NCI-H510A (cell line): ENCODE results near the gene SUOX.
A peak's percentile ranks its signal among the peaks of the same experiment; 100 is the strongest.
"Not testable (repeated sequence)": the region's sequence is repeated elsewhere in the genome, so short reads cannot be mapped to it uniquely, and the experiment has no call there.

Source experiments
- DNase-seq: peaks from one replicate; lab custom pipeline; 2025; lab: John Stamatoyannopoulos, UW

Gene SUOX

DNA sequence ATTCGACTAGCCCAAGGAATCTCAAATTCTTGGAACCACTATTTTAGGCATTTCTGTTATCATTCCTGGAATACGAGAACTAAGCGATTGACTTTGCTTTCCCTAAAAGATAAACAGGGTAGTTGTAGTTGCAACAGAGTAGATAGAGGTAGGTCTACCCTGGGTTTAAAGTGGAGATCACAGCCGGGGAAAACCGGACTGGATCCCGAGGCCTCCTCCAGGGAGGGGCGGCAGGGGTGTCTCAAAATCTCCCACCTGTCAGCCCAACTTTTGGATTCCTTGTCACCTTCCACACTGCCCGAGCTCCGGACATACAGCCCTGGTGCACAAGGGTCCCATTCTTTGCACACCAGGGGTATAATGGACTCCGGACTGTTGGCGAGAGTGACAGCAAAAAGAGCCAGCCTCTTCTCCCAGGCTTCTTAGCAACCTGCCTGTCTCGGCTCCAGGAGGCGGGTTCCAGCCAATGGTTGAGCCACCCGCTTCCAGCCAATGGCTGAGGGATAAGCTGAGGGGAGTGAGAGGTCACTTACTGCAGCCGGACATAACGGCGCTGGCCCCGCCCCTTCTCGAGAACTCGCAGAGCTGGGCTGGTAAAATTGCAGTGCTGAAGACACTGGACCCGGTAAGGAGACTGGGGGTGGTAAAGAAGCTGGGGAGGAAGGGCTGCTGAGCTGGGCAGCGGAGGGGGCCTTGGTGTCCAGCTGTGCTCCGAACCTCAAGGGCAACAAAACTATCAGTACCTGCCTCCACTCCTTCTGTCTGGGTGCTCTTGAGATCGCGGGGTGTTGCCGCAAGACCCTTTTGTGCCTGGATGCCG, at the start of gene SUOX:
SUOX (plus strand) TSS at position 562 of the 820 bp plus-strand sequence. CDS start 4,946 bp downstream, outside the sequence.
- peak; percentile 95 for DNase-seq

DNA sequence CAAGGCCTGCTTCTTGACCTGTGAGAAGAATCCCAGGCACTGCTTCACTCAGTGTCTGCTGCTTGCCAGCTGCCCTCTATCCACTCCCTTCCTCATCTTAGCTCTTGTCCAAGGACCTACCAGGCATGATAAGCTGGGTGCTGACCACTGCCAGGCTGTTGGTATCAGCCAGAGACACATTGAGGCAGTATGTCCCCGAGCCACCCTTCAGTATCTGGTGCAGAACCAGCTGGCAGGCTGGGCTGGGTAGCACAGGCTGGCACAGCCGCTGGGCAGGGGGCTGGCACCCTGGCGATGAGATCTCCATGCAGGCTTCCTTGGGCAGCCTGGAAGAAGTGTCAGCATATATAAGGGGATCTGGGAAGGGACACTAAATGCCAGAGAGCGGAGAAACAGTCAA, 41.7 kb upstream of the SUOX start:
- DNase-seq = no peak

DNA sequence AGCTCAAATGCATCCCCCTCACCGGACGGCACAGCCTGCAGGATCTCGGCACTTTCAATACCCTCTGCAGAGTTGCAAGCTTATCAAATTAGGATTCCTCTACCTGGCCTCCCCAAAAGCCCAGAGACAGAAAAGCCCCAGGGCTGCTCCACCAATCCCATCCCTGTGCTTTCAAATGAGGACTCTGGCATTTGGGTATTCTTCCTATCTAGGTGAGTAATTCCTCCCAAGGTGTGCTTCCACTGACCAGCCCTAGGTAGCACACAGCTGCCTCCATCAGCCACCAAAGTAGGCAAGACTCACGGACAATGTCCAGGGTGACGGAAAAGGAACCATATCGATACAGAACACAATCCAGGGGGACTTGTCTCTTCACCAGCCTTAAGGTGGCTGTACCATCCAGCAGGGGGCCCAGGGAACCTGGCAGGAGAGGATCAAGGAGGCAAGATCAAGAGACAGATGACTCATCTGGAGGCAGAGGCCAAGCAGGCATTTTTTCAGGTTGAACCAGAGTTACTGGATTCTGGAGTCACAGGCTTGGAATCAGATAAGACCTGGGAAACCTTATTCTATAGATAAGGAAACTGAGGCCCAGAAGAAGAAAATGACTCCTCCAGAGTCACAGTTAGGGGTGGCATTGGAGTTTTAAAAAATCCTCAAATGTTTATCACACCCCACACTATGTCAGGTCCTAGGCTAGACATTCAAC, 41.1 kb upstream of the SUOX start:
- DNase-seq = no peak

DNA sequence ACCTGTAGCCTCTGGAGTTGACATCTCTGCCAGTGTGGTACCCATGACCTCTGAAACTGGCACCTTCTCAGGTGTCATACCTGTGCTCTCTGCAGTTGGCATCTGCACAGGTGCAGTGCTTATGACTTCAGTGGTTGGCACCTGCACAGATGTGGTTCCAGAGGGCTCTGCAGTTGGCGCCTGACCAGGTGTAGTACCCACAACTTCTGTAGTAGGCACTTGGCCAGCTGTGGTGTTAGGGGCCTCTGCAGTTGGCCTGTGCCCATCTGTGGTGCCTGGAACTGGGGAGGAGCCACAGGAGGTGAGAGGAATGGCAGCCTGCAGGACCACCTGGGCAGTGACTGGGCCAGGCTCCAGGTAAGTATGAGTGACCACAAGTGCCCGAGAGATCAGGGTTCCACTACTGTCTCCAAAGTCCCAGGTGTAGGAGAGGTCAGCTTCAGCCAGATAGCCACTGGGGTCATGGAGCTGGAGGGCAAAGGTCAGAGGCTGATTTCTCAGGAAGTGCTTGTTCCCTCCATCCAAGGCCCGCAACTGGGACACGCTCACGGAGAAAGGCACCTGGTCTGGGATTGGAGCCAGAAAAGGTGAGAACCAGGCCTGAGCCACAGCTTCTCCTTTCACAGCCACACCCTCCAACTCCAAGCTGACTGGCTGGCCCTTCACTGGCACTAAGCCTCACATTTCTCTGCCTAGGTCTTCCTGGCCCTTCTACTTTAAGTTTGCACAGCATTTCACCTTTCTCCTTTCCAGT, 39.8 kb upstream of the SUOX start:
- DNase-seq = no peak

DNA sequence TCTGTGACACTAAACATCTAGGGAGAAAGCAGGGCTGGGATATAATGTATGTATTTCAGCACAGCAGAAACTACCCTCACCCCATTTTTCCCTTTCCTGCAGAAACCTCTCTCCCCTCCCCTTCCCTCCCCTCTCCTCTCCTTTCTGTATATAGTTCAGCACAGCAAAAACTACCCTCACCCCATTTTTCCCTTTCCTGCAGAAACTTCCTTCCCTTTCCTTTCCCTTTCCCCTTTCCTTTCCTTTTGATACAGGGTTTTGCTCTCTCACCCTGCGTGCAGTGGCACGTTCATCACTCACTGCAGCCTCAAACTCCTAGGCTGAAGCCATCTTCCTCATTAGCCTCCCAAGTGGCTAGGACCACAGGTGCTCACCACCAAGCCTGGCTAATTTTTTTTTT, 33.3 kb upstream of the SUOX start:
- no peak for DNase-seq

DNA sequence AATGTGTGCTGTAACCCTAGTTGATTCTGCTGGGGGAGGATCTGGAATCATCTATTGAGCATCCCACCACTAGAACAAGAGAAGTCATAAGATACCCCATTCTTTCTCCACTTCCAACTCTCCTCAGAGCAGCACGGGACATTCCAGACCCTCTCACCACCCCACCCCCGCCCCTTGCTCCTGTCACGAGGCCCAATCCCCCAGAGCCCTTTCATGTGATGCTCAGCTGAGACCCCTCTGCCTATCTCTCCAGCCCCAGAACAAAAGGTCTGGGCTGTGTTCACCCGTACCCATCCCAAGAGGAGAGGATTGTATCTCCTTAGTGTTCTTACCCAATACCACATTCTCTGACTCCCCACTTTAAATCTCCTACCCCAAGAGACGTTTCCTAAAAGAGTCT, 31.8 kb upstream of the SUOX start:
- DNase-seq = no peak

DNA sequence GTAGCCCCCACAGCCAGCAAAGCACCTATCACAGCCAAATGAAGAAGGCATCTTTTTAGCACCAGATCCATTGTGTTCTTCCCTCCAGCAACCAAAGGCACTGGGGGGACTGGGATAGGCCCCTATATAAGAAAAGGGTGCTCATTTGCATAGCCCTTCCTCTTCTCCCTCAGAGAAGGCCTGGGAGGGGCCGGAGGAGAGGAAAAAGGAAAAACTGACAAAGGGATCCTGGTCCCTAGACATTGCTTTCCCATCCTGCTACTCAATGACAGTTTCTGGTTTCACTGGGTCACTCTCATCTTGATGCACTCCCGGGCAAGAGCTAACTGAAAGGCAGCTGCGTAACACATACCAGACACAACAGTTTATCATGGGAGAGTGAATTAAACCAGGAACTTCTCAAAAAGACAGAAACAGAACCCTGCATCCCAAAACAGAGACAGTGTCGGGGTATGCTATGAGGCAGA, 31.1 kb upstream of the SUOX start, which contains the start of gene PMEL:
PMEL (minus strand) TSS at position 102 of the 467 bp plus-strand sequence; CDS start at position 71, 31 bp downstream.
- no peak for DNase-seq

DNA sequence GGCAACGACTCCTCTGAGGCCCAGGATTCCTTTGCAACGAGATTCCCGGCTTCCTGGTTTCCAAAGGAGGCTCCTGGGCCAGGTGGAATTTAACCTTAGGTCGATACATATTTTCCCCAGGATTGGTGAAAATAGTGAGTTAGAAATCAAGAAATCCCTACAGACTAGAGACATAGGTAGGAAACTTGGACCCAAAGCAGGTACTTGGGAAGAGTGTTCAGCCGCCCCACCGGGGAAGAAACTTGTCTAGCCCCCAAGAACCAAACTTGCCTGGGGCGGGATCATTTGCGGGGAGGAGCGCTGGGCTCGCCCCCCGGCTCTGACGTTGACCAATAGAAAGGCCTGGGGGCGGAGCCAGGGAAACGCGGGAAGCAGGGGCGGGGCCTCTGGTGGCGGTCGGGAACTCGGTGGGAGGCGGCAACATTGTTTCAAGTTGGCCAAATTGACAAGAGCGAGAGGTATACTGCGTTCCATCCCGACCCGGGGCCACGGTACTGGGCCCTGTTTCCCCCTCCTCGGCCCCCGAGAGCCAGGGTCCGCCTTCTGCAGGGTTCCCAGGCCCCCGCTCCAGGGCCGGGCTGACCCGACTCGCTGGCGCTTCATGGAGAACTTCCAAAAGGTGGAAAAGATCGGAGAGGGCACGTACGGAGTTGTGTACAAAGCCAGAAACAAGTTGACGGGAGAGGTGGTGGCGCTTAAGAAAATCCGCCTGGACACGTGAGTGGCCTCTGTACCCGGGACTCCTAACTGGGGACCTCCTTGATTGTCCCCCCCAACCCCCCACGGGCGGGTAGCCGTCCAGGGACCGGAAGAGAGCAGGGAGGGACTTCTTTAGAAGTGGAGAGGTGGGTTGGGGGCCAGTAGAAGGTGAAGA, 30.4 kb upstream of the SUOX start, which contains the start of gene CDK2:
CDK2 (plus strand) TSS at position 423 of the 874 bp plus-strand sequence; CDS start at position 602, 179 bp downstream.
- peak; percentile 86 for DNase-seq

DNA sequence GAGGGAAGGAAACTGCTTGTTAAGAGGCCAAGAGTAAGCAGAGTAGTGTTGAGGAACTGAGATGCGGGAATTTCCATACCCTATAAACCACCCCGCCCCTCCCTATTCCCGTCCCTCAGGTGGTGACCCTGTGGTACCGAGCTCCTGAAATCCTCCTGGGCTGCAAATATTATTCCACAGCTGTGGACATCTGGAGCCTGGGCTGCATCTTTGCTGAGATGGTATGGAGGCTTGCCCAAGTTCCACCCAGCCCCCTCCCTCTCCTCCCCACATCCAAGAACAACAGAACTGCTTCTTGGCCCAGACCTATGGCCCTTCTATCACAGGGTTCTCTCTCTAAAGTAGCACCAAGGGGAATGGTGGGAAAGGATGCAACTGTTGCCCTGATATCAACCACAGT, 27.7 kb upstream of the SUOX start:
- DNase-seq = no peak

DNA sequence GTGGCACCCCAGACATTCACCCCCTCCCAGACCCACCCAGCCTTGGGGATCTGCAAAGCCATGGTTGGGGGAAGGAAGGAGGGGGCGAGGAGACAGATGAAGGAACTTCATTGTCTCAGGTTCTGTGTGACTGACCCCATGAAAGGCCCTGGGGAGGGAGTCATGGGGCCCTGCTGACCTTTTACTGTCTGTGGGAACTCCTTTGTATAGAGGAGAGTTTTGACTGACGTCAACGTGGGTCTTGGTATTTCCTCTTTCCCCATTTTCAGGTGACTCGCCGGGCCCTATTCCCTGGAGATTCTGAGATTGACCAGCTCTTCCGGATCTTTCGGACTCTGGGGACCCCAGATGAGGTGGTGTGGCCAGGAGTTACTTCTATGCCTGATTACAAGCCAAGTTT, 26.3 kb upstream of the SUOX start:
- DNase-seq = no peak

DNA sequence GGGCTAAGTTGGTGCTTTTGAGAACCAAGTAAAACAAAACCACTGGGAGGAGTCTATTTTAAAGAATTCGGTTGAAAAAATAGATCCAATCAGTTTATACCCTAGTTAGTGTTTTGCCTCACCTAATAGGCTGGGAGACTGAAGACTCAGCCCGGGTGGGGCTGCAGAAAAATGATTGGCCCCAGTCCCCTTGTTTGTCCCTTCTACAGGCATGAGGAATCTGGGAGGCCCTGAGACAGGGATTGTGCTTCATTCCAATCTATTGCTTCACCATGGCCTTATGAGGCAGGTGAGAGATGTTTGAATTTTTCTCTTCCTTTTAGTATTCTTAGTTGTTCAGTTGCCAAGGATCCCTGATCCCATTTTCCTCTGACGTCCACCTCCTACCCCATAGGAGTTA, 25.0 kb upstream of the SUOX start:
- DNase-seq = no peak

DNA sequence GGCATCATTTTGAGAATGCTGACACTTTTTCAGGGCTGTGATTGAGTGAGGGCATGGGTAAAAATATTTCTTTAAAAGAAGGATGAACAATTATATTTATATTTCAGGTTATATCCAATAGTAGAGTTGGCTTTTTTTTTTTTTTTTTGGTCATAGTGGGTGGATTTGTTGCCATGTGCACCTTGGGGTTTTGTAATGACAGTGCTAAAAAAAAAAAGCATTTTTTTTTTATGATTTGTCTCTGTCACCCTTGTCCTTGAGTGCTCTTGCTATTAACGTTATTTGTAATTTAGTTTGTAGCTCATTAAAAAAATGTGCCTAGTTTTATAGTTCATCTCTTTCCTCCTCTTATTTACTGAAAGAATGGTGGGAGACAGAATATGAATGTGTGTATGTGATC, 24.6 kb upstream of the SUOX start:
- DNase-seq = no peak

DNA sequence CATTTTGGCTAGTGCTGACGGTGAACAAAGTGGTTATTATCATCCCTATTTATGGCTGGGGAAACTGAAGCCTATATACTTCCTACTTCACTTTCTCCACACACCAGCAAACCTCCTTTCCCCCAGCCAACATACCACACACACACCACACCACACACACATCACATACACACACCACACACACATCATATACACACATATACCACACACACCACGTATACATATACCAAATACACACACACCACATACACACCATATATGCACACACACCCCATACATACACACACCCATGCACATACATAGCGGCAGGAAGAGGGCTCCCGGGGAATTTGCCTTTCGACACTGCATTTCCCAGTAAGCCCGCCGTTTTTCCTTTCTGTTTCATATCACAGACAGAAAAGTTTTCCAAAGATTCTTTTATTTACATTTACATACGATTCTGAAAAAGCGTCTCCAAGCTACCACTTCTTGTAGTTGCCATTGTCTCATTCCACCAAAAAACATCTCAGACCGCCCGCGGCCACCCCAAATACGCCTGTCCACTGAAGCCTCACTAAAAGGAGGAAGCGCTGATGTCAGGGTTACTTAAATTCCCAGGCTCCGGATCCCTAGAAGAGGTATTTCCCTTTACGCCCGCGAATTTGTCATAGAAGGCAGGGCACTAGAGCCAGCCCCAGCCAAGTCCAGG, 24.0 kb upstream of the SUOX start:
- no peak for DNase-seq

DNA sequence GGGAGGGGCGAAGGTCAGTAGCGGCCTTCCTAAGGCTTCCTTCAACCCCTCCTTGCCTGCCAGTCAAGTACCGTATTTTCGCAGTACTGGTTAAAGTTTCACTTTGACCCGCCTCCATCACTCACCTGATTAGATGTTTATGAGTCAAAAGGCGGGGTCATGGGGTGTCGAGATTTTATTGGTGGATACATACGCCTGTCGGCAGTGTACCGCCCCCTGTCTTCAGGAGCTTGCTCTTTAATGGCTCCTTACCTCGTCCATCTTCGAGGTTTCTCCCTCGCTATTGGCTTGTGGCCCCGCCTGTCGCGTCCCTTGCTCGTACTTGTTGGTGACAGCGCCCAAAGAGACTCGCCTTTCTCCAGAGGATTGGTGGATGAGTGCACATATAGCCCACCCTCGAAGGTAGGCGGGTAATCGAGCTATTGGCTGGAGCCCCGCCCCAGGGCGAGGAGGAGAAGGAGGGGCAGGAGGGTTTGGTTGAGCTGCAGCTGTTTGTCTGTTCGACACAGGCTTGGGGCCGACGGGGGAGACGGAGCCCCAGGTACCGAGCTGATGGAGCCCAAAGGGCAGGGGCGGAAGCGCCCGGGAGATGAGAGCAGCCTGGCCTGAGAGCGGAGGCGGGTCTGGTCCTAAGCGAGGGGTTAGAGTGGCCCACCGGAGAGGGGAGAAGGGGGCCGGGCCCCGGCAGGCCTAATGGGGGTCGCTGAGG, 23.3 kb upstream of the SUOX start, which contains the start of gene RAB5B:
RAB5B (plus strand) TSS at position 480 of the 709 bp plus-strand sequence. CDS start 12,883 bp downstream, outside the sequence.
- DNase-seq = peak; percentile 99

DNA sequence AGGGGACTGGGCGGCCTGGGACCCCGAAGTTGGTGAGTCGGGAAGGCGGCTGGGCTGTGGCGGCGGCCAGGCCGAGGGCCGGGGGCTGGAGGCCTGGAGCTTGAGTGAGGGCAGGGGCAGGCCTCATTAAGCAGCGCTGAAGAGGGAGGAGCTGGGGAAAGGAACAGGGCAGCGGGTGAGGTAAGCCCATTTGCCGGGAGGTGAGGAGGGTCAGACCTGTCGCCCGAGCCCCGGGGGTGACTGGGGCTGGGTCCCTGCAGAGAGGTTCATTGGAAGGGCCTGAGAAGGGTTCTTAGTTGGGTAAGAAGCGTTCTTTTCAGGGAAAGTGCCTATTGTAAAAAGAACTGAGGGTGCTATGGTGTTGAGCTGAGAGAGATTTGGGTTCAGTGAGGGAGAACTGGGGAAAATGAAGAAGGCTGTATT, 22.8 kb upstream of the SUOX start:
- DNase-seq = peak; percentile 40

DNA sequence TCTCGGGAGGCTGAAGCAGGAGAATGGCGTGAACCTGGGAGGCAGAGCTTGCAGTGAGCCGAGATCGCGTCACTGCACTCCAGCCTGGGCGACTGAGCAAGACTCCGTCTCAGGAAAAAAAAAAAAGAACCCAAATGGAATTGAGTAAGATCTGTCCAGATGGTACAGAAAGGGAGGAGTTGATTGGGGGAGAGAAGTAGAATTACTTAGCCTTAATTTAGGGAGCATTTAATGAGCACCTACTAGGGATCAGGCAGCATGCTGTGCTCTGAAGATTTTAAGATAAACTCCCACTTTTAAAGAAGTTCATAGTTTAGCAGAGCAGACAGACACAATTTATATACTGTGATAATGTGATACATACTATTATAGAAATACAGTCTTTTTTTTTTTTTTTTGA, 18.7 kb upstream of the SUOX start:
- DNase-seq = no peak

DNA sequence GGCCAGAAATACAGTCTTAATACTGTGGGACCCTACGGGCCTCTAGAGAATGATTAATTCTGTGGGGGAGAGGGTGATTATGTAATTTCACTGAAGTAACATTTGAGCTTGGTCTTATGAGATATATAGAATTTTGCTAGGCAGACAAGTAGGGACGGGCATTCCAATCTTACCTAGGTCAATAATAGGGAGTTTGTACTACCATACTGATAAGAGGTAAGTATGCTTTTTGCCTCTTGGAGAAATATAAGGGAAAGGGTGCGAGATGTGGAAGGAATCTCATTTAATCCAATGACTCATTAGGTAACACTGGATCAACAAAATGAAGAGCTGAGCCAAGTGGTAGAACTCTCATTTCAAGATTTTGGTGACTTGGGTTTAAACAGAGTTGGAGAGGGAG, 18.0 kb upstream of the SUOX start:
- no peak for DNase-seq

DNA sequence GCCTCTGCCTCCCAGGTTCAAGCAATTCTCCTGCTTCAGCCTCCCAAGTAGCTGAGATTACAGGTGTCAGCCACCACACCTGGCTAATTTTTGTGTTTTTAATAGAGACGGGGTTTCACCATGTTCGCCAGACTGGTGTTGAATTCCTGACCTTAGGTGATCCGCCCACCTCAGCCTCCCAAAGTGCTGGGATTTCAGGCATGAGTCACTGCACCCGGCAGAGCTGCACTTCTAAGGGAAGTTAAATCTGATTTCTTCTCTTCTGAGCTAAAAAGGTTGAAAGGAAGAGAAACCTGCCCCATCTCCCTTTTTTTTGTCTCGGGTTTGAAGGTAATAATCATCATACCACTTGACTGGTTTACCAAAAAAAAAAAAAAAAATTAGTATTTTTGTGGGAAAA, 15.2 kb upstream of the SUOX start:
- not testable (repeated sequence) for DNase-seq

DNA sequence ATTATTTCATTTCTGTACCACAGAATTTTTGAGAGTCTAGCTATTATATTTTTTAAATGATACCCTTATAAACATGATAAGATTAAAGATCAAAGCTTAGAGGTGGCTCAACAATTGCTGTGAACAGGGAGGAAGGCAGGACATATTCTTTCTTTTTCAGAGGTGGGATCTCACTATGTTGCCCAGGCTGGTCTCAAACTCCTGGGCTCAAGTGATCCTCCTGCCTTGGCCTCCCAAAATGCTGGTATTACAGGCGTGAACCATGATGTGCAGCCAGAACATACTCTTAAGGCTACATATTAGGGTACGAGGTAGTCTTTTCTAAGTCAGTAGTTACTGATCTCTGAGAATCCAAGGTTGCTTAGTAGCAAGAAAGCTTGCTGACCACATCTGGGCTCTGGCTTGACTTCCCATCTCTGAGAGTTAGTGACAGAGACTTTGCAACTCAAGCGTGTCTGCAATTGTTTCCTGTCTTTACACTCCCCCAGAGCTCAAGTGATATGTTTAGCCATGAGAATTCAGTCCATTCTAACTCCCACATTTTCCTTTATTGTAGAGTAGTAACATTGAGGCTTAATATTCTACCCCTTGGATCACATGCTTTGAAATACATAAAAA, 14.6 kb upstream of the SUOX start:
- no peak for DNase-seq
